Mesodermal cell (in vitro differentiated cells): ENCODE measurements around the gene MTHFR.

ENCODE experiments used
- H3K27ac ChIP-seq: 2 replicates; pipeline ENCODE4 v1.7.0; 2013; ENCODE audit warnings: mild to moderate bottlenecking, low read depth, low read length, moderate library complexity; ENCODE audit not compliant: severe bottlenecking
- H3K36me3 ChIP-seq: 2 replicates; pipeline ENCODE4 v1.7.1; 2013; ENCODE audit warnings: mild to moderate bottlenecking, low read length, moderate library complexity; ENCODE audit not compliant: control insufficient read depth, insufficient read depth
- H3K4me1 ChIP-seq: one replicate; pipeline ENCODE4 v1.7.1; 2013; ENCODE audit warnings: mild to moderate bottlenecking, low read length; ENCODE audit not compliant: insufficient read depth, control insufficient read depth, poor library complexity, severe bottlenecking
- H3K4me3 ChIP-seq: 2 replicates; pipeline ENCODE4 v1.7.0; 2013; ENCODE audit warnings: low read length, control low read depth, mild to moderate bottlenecking; ENCODE audit not compliant: insufficient read depth, poor library complexity, severe bottlenecking; ENCODE audit errors: extremely low read depth
- H3K9me3 ChIP-seq: 2 replicates; pipeline ENCODE4 v1.7.1; 2013; ENCODE audit warnings: mild to moderate bottlenecking, low read length, moderate library complexity; ENCODE audit not compliant: control insufficient read depth
- WGBS, 2 experiments: methylation state at CpG; one replicate each; pipeline ENCODE4 v1.1.5; 2013; ENCODE audit warnings: missing lambda C conversion rate in 2 of 2; ENCODE audit not compliant: insufficient coverage in 2 of 2; 5-methylcytosine and 5-hydroxymethylcytosine counted together

MTHFR gene

GRCh38 chr1:11796036-11796828 is 9.5 kb downstream of the MTHFR start:
- Histone ChIP-seq H3K36me3 (peaks cover 70% of the 10 kb centered on the region), H3K4me3 (no peak overlapping the region), H3K9me3 (no peaks in the 10 kb centered on the region), H3K27ac (no peak overlapping the region), H3K4me1 (peaks cover 7% of the 10 kb centered on the region)
- WGBS, 2 experiments, result 97 to 98% methylated on average over 15 of the region's 15 CpGs

GRCh38 chr1:11795238-11795890 is 10.4 kb downstream of the MTHFR start:
- 84 to 97% methylated on average over 12 to 14 of the region's 14 CpGs for WGBS, 2 experiments
- Histone ChIP-seq H3K4me3 (no peak overlapping the region), H3K4me1 (peaks cover 11% of the 10 kb centered on the region), H3K9me3 (no peaks in the 10 kb centered on the region), H3K27ac (no peak overlapping the region), H3K36me3 (peaks cover 71% of the 10 kb centered on the region)

- Histone ChIP-seq H3K36me3 (peaks cover 65% of the 10 kb centered on the region), H3K4me1 (peaks cover 11% of the 10 kb centered on the region), H3K9me3 (no peaks in the 10 kb centered on the region), H3K4me3 (no peak overlapping the region), H3K27ac (no peak overlapping the region)
- WGBS, 2 experiments, result 96 to 99% methylated on average over 13 to 19 of the region's 19 CpGs
These were observed 11.1 kb downstream of the MTHFR start for GRCh38 chr1:11794446-11795237.

DNA sequence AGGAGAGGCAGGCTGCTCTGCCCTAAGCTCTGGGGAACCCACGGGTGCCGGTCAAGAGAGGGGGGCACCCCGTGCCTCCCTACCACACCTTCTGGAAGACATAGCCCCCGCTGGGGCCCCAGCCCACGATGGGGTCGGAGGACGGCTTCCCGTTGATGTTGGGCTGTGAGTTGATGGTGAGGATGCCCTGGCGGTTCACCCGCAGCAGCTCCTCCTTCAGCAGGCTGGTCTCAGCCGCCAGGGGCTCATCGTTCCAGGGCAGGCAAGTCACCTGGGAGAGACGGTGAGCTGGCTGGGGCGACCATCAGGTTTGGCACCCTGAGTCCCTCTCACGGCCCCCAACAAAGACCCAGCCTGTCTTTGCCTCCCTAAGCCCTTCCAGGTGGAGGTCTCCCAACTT is 11.9 kb downstream of the MTHFR start:
- Histone ChIP-seq H3K4me3 (no peak overlapping the region), H3K36me3 (peaks cover 59% of the 10 kb centered on the region), H3K9me3 (no peaks in the 10 kb centered on the region), H3K27ac (no peak overlapping the region), H3K4me1 (peaks cover 11% of the 10 kb centered on the region)
- 96 to 99% methylated on average over 8 to 9 of the region's 15 CpGs for WGBS, 2 experiments

DNA sequence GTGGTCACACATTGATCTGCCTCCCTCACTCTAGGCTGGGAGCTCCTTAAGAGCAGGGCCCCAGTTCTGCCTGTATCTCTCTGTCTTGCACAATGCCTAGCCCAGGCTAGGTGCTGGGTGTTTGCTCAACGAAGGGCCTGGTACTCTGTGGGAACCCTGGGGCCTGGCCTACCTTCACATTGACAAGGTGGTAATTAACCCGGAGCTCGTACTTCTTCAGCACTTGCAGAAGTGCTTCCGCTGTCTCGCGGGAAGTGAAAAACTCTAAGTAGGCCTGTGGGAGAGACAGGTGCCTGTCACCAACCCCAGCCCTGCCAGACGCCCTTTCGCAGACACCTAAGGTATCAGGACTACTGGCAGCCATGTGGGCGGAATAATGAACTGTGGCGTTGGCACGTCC is 13.7 kb downstream of the MTHFR start:
- H3K9me3 ChIP-seq, result no peaks in the 10 kb centered on the region
- 88 to 94% methylated on average over 9 to 11 of the region's 11 CpGs for WGBS, 2 experiments
- peaks cover 26% of the 10 kb centered on the region for H3K4me1 ChIP-seq
- H3K27ac ChIP-seq, result no peak overlapping the region
- H3K36me3 ChIP-seq, result peaks cover 50% of the 10 kb centered on the region
- H3K4me3 ChIP-seq, result no peak overlapping the region

- Histone ChIP-seq H3K4me3 (no peak overlapping the region), H3K4me1 (peaks cover 30% of the 10 kb centered on the region), H3K9me3 (no peaks in the 10 kb centered on the region), H3K36me3 (peaks cover 42% of the 10 kb centered on the region), H3K27ac (no peak overlapping the region)
- WGBS, 2 experiments, result 89 to 94% methylated on average over 13 to 18 of the region's 19 CpGs
These were observed 14.7 kb downstream of the MTHFR start for GRCh38 chr1:11790880-11791715.

DNA sequence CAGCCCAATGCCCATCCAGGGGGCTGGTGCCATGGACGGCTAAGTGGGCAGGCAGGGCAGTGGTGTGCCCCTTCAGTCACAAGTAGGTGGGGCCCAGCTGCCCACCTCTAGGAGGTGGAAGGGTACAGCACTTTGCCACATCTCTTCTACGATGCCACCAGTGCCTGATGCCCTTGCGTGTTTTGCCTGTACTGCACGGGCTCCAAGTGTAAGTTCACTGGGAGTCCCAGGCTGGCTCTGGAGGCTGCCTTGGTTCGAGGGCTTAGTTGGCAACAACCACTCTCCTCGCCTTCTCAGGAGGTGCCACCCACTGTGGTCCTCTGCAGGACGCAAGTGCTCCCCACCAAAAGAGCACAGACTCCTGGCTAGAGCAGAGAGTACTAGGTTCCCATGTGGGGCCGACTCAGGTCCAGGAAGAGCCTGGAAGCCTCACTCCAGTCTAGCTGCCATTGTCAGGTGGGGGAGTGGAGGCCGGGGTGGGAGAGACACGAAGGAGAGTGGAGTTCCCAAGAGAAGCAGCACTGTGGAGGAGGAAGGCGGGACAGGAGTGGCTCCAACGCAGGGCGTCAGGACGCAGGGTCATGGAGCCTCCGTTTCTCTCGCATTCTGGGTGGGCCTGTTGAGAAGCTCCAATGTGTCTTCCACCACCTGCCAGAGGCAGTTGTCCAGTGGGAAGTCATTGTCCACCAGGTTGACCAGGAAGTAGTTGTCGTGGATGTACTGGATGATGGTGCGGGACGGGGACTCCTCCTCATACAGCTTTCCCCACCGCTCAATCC is 15.5 kb downstream of the MTHFR start:
- Histone ChIP-seq H3K27ac (no peak overlapping the region), H3K36me3 (peaks cover 33% of the 10 kb centered on the region), H3K9me3 (no peaks in the 10 kb centered on the region), H3K4me1 (peaks cover 30% of the 10 kb centered on the region), H3K4me3 (no peak overlapping the region)
- WGBS, 2 experiments, result 97% methylated on average over 15 to 16 of the region's 20 CpGs

DNA sequence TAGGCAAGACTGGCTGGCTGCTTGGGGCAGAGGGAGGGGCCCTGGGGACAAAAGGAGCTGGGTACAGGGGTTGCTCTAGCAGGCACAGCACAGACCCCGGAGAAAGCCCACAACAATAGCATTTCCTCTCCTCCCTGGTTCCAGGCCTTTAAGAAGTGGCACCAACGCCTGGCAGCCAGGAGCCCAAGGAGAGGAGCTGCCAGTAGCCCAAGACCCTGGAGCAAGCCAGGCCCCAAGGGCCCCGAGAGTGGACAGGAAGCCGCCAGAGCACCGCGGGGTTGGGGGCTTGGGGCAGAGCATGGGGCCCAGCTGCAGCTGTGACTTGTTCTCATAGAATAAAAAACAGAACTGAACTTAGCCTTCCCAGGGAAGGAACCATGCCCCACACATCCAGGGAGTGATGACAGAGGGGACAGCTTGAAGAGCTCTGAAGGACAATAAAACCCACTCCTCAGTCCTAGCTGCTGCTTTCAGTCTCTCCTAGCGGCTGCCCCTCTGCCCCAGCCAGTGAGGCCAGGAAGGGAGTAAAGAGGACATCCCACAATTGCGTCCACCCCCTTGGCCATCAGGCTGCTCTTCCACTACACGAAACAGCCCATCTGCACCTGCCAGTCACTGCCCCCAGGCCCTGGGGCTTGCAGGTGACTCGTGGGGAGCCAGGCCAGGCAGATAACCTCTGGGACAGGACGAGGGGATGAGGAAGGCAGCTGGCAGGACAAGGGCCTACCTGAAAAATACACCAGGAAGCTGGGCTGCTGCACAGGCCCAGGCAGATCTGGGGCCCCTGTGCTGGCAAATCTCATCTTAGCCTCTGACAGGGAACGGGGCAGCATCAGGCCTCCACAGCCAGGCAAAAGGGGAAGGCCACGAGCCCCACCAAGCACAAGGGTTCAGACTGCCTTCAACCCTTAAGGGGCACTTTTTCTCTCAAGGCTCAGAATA is 16.4 kb downstream of the MTHFR start:
- 90 to 95% methylated on average over 5 to 8 of the region's 13 CpGs for WGBS, 2 experiments
- H3K36me3 ChIP-seq, result peaks cover 24% of the 10 kb centered on the region
- no peak overlapping the region for H3K27ac ChIP-seq
- H3K9me3 ChIP-seq, result no peaks in the 10 kb centered on the region
- peaks cover 35% of the 10 kb centered on the region for H3K4me1 ChIP-seq
- H3K4me3 ChIP-seq, result no peak overlapping the region

- Histone ChIP-seq H3K27ac (no peak overlapping the region), H3K4me1 (peaks cover 35% of the 10 kb centered on the region), H3K36me3 (peaks cover 17% of the 10 kb centered on the region), H3K4me3 (no peak overlapping the region), H3K9me3 (no peaks in the 10 kb centered on the region)
- WGBS, 2 experiments, result 89 to 98% methylated on average over 12 to 14 of the region's 14 CpGs
These were observed 17.2 kb downstream of the MTHFR start for GRCh38 chr1:11788549-11789053.
